ENCODE results near the gene SRGAP1.
"Not testable (repeated sequence)": the region's sequence is repeated elsewhere in the genome, so short reads cannot be mapped to it uniquely, and the experiment has no call there.

Gene SRGAP1

GRCh38 chr12:64007853-64008252, 163.4 kb downstream of the SRGAP1 start:
- DNase-seq (ENCODE audit: low read depth in 2 of 2), result no peak

DNA sequence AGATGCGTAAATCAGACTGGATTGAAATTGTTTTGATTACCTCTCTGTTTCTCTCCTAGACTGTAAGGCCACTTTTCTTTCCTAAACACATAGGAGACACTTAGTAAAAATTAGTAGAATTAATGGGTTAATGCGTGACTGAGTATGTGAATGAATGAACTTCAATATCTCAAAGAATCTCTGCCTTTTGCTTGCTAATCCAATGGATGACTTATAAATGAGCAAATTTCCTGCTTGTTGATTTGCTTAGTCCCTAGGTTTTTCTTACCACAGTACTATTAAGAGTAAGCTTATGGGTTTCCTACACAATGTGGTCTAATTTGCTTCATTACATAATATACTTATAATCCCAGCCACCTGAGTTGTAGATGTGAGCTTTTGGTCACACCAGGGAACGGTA, 164.1 kb downstream of the SRGAP1 start:
- DNase-seq (ENCODE audit: low read depth in 2 of 2), result no peak

- no peak for DNase-seq (ENCODE audit: low read depth in 2 of 2)
Measured at GRCh38 chr12:64009321-64010068, 165.0 kb downstream of the SRGAP1 start.

DNA sequence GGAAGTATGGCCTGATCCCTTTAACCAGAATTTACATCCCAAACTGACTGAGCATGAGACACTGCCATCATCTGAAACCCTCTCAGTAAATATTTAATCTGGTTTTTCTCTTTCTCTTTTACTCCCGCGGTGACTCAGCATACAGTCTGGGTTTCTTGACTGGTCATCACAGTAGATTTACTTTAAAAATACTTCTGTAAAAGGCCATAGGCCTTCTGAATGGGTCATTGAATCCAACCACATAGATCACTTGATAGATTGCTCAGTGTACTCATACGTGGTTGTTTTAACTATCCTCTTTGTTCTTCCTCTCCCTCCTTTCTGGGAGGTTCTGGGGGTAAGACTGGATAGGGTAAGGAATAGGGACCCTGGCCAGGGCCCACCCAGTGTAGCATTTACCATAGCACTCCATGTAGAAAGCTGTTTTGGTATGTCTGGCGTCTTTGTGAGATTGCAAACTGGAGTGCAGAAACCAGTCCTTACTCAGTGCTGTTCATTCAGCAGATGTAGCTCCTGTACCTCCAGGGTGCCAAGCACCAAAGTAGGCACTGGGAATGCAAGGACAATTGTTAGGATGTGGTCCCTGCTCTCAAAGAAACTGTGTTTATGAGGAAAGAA, 165.7 kb downstream of the SRGAP1 start:
- DNase-seq (ENCODE audit: low read depth in 2 of 2), result no peak

DNA sequence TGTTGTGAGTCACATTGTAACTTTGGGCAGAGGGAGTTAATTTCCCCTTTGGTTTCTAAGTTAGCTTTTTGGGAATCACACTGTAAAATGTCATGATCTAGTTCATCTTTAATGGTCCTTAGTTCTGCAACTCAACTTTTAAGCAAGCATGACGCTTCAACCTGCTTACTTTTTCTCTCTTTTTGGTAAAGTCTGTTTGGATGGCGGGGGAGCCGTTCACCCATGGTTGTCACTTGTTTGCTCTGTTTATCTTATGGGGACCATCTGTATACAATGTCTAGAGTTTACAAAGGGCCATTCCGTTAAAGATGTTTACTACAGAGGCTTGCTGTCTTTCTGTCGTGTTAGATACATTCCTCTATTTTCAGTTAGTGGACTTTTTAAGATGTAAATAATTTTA, 172.0 kb downstream of the SRGAP1 start:
- no peak for DNase-seq (ENCODE audit: low read depth in 2 of 2)

DNA sequence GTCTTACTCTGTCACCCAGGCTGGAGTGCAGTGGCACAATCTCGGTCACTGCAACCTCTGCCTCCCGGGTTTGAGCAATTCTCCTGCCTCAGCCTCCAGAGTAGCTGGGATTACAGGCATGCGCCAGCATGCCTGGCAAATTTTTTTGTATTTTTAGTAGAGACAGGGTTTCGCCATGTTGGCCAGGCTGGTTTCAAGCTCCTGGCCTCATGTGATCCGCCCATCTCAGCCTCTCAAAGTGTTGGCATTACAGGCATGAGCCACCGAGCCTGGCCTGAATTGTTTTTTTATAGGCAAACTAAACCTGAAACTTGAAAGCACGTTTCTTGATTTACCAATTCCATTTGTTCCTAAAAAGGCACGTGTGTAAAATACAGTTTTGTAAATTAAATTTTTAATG, 173.6 kb downstream of the SRGAP1 start:
- not testable (repeated sequence) for DNase-seq (ENCODE audit: low read depth in 2 of 2)

DNA sequence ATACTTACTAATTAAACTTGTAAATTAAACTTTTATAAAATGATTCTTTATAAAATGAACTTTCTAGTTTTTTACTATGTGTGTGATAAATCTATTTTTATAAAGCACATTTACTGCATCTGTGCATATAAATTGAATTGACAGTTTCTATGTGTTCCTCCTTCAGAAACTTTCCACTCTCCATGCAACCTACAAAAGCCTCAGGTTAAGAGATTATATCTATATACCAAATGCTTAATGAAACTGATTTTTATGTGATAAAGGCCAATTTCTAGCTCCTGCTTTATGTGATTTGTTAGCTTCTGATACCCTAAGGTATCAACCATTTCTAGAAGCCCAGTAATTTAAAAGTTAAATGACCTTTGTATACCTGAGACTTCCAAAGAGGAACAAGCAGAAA, 174.0 kb downstream of the SRGAP1 start:
- no peak for DNase-seq (ENCODE audit: low read depth in 2 of 2)

DNA sequence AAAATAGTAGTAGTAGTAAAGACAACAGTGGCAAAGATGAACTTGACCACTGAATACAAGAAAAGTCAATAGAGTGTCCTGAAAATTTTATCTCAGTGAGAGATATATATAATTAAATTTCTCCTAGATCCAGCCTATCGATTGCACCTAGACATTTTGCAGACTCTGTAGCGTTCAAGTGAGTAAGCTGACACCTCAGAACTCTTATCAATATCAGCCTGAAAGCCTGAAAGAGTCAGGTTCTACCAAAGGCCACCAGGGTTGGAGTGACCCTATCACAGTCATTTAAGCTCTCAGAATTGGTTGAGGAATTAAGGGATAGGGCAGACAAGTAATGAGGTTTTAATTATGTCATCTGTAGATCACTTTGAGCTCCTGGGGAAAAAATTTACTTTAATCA, 174.6 kb downstream of the SRGAP1 start:
- no peak for DNase-seq (ENCODE audit: low read depth in 2 of 2)

GRCh38 chr12:64019654-64020053, 175.2 kb downstream of the SRGAP1 start:
- DNase-seq (ENCODE audit: low read depth in 2 of 2), result no peak

- no peak for DNase-seq (ENCODE audit: low read depth in 2 of 2)
Measured at GRCh38 chr12:64025174-64025958, 180.9 kb downstream of the SRGAP1 start.

GRCh38 chr12:64027311-64027710, 182.8 kb downstream of the SRGAP1 start:
- no peak for DNase-seq (ENCODE audit: low read depth in 2 of 2)

- DNase-seq (ENCODE audit: low read depth in 2 of 2), result no peak
Measured at GRCh38 chr12:64028541-64028940, 184.0 kb downstream of the SRGAP1 start.

- no peak for DNase-seq (ENCODE audit: low read depth in 2 of 2)
Measured at GRCh38 chr12:64029013-64029857, 184.7 kb downstream of the SRGAP1 start.

DNA sequence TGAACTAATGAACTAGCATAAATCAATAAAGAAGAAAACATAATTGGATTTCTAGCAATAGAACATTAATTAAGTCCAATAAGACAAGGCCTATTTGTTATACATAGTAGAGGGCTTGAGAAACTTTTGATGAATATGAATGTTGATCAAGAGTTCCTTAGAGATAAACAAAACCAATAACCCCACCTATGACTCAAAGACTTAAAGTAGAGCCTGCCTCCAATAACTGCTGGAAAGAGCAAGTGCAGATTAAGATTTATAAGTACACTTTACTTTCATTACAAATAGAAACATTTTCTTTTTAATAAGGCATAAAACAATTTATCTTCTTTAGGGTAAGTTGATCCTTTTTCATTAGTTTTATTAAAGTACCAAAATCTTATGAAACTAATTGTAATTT, 185.7 kb downstream of the SRGAP1 start:
- no peak for DNase-seq (ENCODE audit: low read depth in 2 of 2)

DNA sequence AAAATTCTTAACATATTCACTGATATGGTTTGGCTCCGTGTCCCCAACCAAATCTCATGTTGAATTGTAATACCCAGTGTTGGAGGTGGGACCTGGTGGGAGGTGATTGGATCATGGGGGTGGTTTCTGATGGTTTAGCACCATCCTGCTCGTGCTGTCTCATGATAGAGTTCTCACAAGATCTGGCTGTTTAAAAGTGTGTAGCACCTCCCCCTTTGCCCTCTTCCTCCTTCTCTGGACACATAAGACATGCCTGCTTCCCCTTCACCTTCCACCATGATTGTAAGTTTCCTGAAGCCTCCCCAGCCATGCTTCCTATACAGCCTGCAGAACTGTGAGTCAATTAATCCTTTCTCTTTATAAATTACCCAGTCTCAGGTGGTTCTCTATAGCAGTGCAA, 189.6 kb downstream of the SRGAP1 start:
- not testable (repeated sequence) for DNase-seq (ENCODE audit: low read depth in 2 of 2)

GRCh38 chr12:64034901-64035576, 190.5 kb downstream of the SRGAP1 start:
- no peak for DNase-seq (ENCODE audit: low read depth in 2 of 2)

DNA sequence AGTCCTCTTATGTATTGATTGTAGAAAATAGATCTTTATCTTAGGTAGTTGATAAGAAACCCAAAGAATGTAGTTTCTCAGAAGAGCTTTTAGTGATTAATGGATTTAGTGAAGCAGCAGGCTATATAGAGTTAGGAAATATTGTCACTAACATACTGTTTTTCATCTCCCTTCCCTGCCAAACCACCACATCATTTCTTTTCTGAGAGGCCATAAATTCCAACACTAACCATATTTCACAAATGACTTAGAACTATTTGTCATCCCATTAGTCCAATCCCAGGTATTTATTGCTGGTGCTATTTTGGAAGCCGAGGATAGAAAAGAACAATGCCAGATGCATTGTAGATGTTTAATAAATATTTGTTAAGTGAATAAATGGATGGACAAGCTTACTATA, 191.9 kb downstream of the SRGAP1 start:
- DNase-seq (ENCODE audit: low read depth in 2 of 2), result peak in 1 of 2 experiments; percentile 41

DNA sequence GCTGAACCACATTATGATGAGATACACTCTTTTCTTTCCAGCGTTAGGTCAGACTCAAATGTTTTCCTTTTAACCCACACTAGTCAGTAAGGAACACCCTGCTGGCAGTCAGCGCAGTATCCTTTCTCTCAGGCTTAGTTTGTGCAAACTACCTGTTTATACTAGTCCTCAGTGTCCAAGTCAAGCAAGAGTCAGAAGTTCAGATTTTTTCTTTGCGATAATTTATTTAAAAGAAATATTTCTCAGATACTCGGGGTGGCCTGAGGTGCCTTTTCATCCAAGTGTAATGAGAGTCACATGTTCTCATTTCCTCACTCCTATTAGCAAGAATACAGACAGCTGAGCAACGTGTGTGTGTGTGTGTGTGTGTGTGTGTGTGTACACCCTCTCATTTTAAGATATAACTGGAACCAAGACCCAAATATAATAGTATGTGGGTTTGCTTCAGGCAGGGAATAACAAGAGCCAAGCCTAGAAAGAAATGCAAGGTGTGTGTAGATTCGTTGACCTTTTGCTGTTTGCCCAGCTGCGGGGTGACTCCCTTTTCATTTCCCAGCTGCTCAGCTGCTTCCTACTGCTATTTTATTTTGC, 194.9 kb downstream of the SRGAP1 start:
- peak; percentile 14 to 19 for DNase-seq (ENCODE audit: low read depth in 2 of 2)

- DNase-seq (ENCODE audit: low read depth in 2 of 2), result peak; percentile 91 to 94
Measured at GRCh38 chr12:64042911-64043310, 198.4 kb downstream of the SRGAP1 start.

- no peak for DNase-seq (ENCODE audit: low read depth in 2 of 2)
Measured at GRCh38 chr12:64044191-64044590, 199.7 kb downstream of the SRGAP1 start.

DNA sequence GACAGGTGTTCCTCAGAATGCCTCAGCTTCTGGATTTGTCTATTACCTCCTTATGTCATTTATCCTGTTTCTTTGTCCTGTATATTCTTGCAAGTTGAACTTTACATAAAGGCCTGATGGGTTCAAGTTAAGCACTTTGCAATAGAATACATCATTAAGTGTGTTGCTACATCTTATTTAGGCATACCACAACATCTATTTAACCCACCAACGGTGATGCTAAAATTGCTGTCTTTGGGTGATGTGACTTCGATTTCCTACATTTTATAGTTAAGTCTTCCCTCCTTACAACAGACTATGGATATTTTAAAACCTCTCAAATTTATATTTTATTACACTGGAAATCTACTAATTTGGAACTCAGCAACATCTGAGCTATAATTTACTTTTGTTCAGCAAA, 206.6 kb downstream of the SRGAP1 start:
- no peak for DNase-seq (ENCODE audit: low read depth in 2 of 2)

All from fibroblast of skin of left quadriceps (primary cell).